NCI-H2029 treated with DMSO at 0.1 percent for 48 hours (cell line): ENCODE results near the gene CNPY1.
"Not testable (repeated sequence)": the region's sequence is repeated elsewhere in the genome, so short reads cannot be mapped to it uniquely, and the experiment has no call there.

Experiments used
- DNase-seq: peaks from one replicate; lab custom pipeline; 2025; lab: John Stamatoyannopoulos, UW

CNPY1 gene

GRCh38 chr7:155546449-155546848 lies at the start of gene CNPY1:
Gene CNPY1 (minus strand): TSS chr7:155546559. CDS start chr7:155545929, 630 bp downstream.
- DNase-seq: not testable (repeated sequence)

- DNase-seq: no peak
These were observed 48.6 kb upstream of the CNPY1 start for GRCh38 chr7:155594961-155595366.

GRCh38 chr7:155594163-155594732 lies 47.9 kb upstream of the CNPY1 start:
- DNase-seq: no peak

- DNase-seq: no peak
These were observed 47.3 kb upstream of the CNPY1 start for GRCh38 chr7:155593461-155594162.

- no peak for DNase-seq
These were observed 44.9 kb upstream of the CNPY1 start for GRCh38 chr7:155591055-155591775.

GRCh38 chr7:155590215-155591018 lies 44.1 kb upstream of the CNPY1 start:
- DNase-seq: peak; percentile 19

- DNase-seq: no peak
These were observed 42.9 kb upstream of the CNPY1 start for GRCh38 chr7:155589001-155589980.

GRCh38 chr7:155588468-155588998 lies 42.2 kb upstream of the CNPY1 start:
- no peak for DNase-seq

- no peak for DNase-seq
These were observed 41.1 kb upstream of the CNPY1 start for GRCh38 chr7:155587486-155587885.

- no peak for DNase-seq
These were observed 40.6 kb upstream of the CNPY1 start for GRCh38 chr7:155586843-155587440.

GRCh38 chr7:155585951-155586350 lies 39.6 kb upstream of the CNPY1 start:
- DNase-seq: no peak

- no peak for DNase-seq
These were observed 39.2 kb upstream of the CNPY1 start for GRCh38 chr7:155585532-155585895.

GRCh38 chr7:155584763-155585531 lies 38.6 kb upstream of the CNPY1 start:
- no peak for DNase-seq

- no peak for DNase-seq
These were observed 37.9 kb upstream of the CNPY1 start for GRCh38 chr7:155584261-155584660.

GRCh38 chr7:155583636-155584035 lies 37.3 kb upstream of the CNPY1 start:
- DNase-seq: no peak

- no peak for DNase-seq
These were observed 35.6 kb upstream of the CNPY1 start for GRCh38 chr7:155581954-155582353.

- DNase-seq: no peak
These were observed 34.9 kb upstream of the CNPY1 start for GRCh38 chr7:155581107-155581830.

- DNase-seq: no peak
These were observed 34.0 kb upstream of the CNPY1 start for GRCh38 chr7:155580367-155580766.

GRCh38 chr7:155579565-155579964 lies 33.2 kb upstream of the CNPY1 start:
- no peak for DNase-seq
